ENCODE results near the gene EXOC3L4.

DNA sequence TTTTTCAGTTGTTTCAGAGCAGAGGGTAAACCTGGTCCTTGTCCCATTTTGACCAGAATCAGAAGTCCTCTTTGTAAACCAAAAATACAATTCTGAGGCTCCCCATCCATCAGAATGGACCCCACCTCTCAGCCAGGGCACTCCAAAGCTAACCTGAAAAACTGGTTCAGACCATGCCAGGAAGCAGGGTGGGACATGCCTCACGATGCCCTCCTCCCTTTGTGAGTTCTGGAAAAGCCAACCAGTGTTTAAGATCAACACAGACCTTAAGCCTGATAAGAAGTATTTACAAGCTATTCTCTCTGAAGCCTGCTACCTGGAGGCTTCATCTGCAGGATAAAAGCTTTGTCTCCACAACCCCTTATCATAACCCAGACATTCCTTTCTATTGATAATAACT lies 64.2 kb downstream of the EXOC3L4 start:
- TF ChIP-seq EP300 (IDR thresholded peaks at IDR 0.05) (no peak), POLR2A (IDR thresholded peaks at IDR 0.05) (no peak)

Measured in ovary (tissue), 1 donor.